Dedifferentiated amniotic fluid mesenchymal stem cell (primary cell): Measurements from ENCODE around the gene XPOT.
A peak's percentile ranks its signal among the peaks of the same experiment; 100 is the strongest.
"Not testable (repeated sequence)": the region's sequence is repeated elsewhere in the genome, so short reads cannot be mapped to it uniquely, and the experiment has no call there.

Source experiments
- DNase-seq: peaks from one replicate; pipeline ENCODE4 v3.0.0-alpha.2; 2016; ENCODE audit errors: extremely low spot score

The XPOT gene

GRCh38 chr12:64403707-64404469 lies at the start of gene XPOT:
Gene XPOT (plus strand): TSS chr12:64404392. CDS start chr12:64410036, 5,644 bp downstream.
- DNase-seq, result peak; percentile 92

DNA sequence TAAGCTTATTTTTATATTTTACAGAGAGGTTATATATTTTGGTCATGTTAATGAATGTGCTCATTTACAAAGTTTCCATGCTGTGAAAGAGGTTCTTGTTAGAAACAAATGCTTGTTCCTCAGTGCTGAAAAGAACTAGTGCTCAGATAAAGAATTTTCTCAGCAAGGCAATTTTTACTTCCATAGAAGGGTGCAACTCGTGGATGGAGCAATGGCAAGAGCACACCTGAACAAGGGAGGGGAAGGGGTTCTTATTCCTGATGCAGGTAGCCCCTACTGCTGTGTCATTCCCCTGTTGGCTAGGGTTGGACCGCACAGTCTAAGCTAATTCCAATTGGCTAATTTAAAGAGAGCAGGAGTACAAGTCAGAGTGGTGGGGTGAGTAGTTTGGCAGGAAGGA lies 48.0 kb upstream of the XPOT start:
- not testable (repeated sequence) for DNase-seq

DNA sequence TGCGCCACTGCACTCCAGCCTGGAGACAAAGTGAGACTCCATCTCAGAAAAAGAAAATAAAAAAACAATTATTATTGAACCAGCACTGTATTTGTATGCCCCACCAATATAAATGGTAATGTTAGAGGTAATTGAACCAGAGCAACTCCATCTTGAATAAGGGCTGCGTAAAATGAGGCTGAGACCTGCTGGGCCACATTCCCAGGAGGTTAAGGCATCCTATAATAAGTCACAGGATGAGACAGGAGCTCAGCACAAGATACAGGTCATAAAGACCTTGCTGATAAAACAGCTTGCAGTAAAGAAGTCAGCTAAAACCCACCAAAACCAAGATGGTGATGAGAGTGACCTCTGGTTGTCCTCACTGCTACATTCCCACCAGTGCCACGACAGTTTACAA lies 43.0 kb upstream of the XPOT start:
- DNase-seq, result not testable (repeated sequence)

- no peak for DNase-seq
These were observed 41.4 kb upstream of the XPOT start for GRCh38 chr12:64362721-64363305.

DNA sequence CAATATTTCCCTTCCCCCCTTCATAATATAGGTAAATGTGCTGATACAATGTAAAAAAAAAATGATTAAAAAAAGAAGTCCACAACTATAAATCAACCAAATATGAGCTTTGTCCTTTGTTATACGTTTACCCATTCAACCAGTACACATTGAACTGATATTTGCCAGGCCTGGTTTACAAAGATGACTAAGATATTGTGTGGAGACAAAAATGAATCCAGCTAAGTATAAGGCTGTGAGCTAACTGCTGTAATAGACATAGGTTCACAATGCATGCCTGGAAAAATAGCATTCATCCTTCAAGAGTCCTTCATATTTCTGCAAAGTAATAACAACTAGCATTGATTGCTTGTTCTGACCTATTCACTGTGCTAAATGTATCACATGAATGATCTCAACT lies 20.5 kb upstream of the XPOT start:
- no peak for DNase-seq

GRCh38 chr12:64385019-64385418 lies 19.2 kb upstream of the XPOT start:
- no peak for DNase-seq

GRCh38 chr12:64385468-64385867 lies 18.7 kb upstream of the XPOT start:
- DNase-seq, result no peak

GRCh38 chr12:64387197-64387816 lies 16.9 kb upstream of the XPOT start:
- DNase-seq, result no peak

DNA sequence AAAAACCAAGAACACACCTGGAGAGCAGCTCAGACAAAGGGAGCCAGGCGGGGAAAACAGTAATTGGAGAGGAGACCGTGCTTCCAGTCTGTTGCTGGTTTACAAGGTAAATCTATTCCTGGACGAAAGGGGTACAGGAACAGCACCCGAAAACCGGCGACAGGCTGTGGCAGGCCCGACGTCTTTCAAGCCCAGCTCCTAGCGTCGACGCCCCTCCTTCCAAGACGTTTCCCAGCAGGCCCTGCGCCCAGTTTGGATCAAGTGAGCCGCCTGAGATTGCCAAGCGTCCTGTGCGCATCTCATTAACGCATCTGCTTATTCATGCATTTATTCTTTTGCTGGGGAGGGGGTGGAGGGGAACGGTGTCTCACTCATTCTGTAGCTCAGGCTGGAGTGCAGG lies 15.0 kb upstream of the XPOT start:
- DNase-seq, result no peak

- no peak for DNase-seq
These were observed 13.8 kb upstream of the XPOT start, which contains the start of gene C12orf56 for GRCh38 chr12:64390275-64390851. Gene C12orf56 (minus strand): TSS chr12:64390758. CDS start chr12:64390565, 193 bp downstream.

- DNase-seq, result peak; percentile 51
These were observed 12.0 kb upstream of the XPOT start for GRCh38 chr12:64392221-64392620.

- no peak for DNase-seq
These were observed 8.5 kb upstream of the XPOT start for GRCh38 chr12:64395739-64396138.

GRCh38 chr12:64400041-64400440 lies 4.2 kb upstream of the XPOT start:
- no peak for DNase-seq

- no peak for DNase-seq
These were observed 2.0 kb upstream of the XPOT start for GRCh38 chr12:64402181-64402580.

- DNase-seq, result peak; percentile 88
These were observed 471 bp downstream of the XPOT start for GRCh38 chr12:64404470-64405256.

GRCh38 chr12:64407342-64408223 lies 3.4 kb downstream of the XPOT start:
- no peak for DNase-seq

GRCh38 chr12:64411427-64411826 lies 7.2 kb downstream of the XPOT start:
- no peak for DNase-seq

- DNase-seq, result no peak
These were observed 8.3 kb downstream of the XPOT start for GRCh38 chr12:64412459-64412858.

DNA sequence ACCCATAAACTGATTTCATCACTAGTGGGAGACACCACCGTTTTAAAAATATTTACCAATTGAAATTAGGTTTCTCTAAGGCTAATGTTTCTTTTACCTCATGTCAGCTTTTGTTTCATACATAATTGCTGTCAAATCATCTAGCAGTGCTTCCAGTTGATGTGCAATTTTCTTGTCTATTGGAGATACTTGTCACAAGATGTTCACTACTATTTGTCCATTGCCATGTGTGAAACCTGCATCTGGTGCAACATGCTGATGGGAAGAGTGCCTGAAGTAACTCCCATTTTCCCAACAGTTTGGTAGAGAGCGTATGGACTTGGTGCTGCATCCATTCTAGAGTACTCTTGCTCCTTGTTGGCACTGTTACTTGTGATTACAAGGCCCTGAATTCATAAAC lies 9.7 kb downstream of the XPOT start:
- no peak for DNase-seq

GRCh38 chr12:64418209-64418608 lies 14.0 kb downstream of the XPOT start:
- no peak for DNase-seq

- no peak for DNase-seq
These were observed 15.5 kb downstream of the XPOT start for GRCh38 chr12:64419696-64420095.
